ENCODE measurements around the gene SWAP70.

Gene SWAP70

GRCh38 chr11:9756878-9757277 is 93.0 kb downstream of the SWAP70 start:
- Histone ChIP-seq H3K36me3 (ENCODE audit: control insufficient read depth in 1 of 2, insufficient read depth in 2 of 2, low read length in 2 of 2) (peaks cover 0 to 4% of the 10 kb centered on the region in 2 donors), H3K9ac (ENCODE audit: low read depth in 1 of 2, low read length in 2 of 2) (no peak overlapping the region), H3K9me3 (ENCODE audit: control insufficient read depth in 1 of 2, low read length in 2 of 2) (no peaks in the 10 kb centered on the region), H3K4me3 (ENCODE audit: low read depth in 1 of 2, low read length in 2 of 2) (no peak overlapping the region), H3K27me3 (ENCODE audit: control insufficient read depth in 1 of 2, insufficient read depth in 2 of 2, low read length in 2 of 2) (no peaks in the 10 kb centered on the region), H3K4me1 (ENCODE audit: control insufficient read depth in 1 of 2, insufficient read depth in 2 of 2, low read length in 2 of 2) (peaks cover 27 to 30% of the 10 kb centered on the region in 2 donors), H3K27ac (ENCODE audit: low read depth, low read length) (no peak overlapping the region)

- Histone ChIP-seq H3K27ac (ENCODE audit: low read depth, low read length) (peak overlapping the region; percentile 80), H3K27me3 (ENCODE audit: control insufficient read depth in 1 of 2, insufficient read depth in 2 of 2, low read length in 2 of 2) (no peaks in the 10 kb centered on the region), H3K4me1 (ENCODE audit: control insufficient read depth in 1 of 2, insufficient read depth in 2 of 2, low read length in 2 of 2) (peaks cover 27 to 30% of the 10 kb centered on the region in 2 donors), H3K9ac (ENCODE audit: low read depth in 1 of 2, low read length in 2 of 2) (peak overlapping the region; percentile 80 to 95), H3K4me3 (ENCODE audit: low read depth in 1 of 2, low read length in 2 of 2) (peak overlapping the region; percentile 89 to 91), H3K36me3 (ENCODE audit: control insufficient read depth in 1 of 2, insufficient read depth in 2 of 2, low read length in 2 of 2) (no peaks in the 10 kb centered on the region), H3K9me3 (ENCODE audit: control insufficient read depth in 1 of 2, low read length in 2 of 2) (no peaks in the 10 kb centered on the region)
Observed at GRCh38 chr11:9757809-9758636, 94.1 kb downstream of the SWAP70 start.

- H3K4me1 ChIP-seq (ENCODE audit: control insufficient read depth in 1 of 2, insufficient read depth in 2 of 2, low read length in 2 of 2): peaks cover 26 to 30% of the 10 kb centered on the region in 2 donors
- H3K27me3 ChIP-seq (ENCODE audit: control insufficient read depth in 1 of 2, insufficient read depth in 2 of 2, low read length in 2 of 2): no peaks in the 10 kb centered on the region
- peak overlapping the region; percentile 80 for H3K27ac ChIP-seq (ENCODE audit: low read depth, low read length)
- H3K36me3 ChIP-seq (ENCODE audit: control insufficient read depth in 1 of 2, insufficient read depth in 2 of 2, low read length in 2 of 2): no peaks in the 10 kb centered on the region
- no peaks in the 10 kb centered on the region for H3K9me3 ChIP-seq (ENCODE audit: control insufficient read depth in 1 of 2, low read length in 2 of 2)
- H3K4me3 ChIP-seq (ENCODE audit: low read depth in 1 of 2, low read length in 2 of 2): peak overlapping the region; percentile 89 to 91
- H3K9ac ChIP-seq (ENCODE audit: low read depth in 1 of 2, low read length in 2 of 2): peak overlapping the region; percentile 80 to 95
Observed at GRCh38 chr11:9758637-9759518, 95.0 kb downstream of the SWAP70 start.

GRCh38 chr11:9759519-9760192 is 95.8 kb downstream of the SWAP70 start:
- Histone ChIP-seq H3K4me1 (ENCODE audit: control insufficient read depth in 1 of 2, insufficient read depth in 2 of 2, low read length in 2 of 2) (peaks cover 23 to 30% of the 10 kb centered on the region in 2 donors), H3K9me3 (ENCODE audit: control insufficient read depth in 1 of 2, low read length in 2 of 2) (no peaks in the 10 kb centered on the region), H3K9ac (ENCODE audit: low read depth in 1 of 2, low read length in 2 of 2) (peak overlapping the region; percentile 80 to 95), H3K27ac (ENCODE audit: low read depth, low read length) (peak overlapping the region; percentile 80), H3K27me3 (ENCODE audit: control insufficient read depth in 1 of 2, insufficient read depth in 2 of 2, low read length in 2 of 2) (no peaks in the 10 kb centered on the region), H3K4me3 (ENCODE audit: low read depth in 1 of 2, low read length in 2 of 2) (peak overlapping the region; percentile 89 to 91), H3K36me3 (ENCODE audit: control insufficient read depth in 1 of 2, insufficient read depth in 2 of 2, low read length in 2 of 2) (no peaks in the 10 kb centered on the region)

- Histone ChIP-seq H3K9ac (ENCODE audit: low read depth in 1 of 2, low read length in 2 of 2) (peak overlapping the region in 1 of 2 donors; percentile 14), H3K27me3 (ENCODE audit: control insufficient read depth in 1 of 2, insufficient read depth in 2 of 2, low read length in 2 of 2) (no peaks in the 10 kb centered on the region), H3K9me3 (ENCODE audit: control insufficient read depth in 1 of 2, low read length in 2 of 2) (no peaks in the 10 kb centered on the region), H3K27ac (ENCODE audit: low read depth, low read length) (peak overlapping the region; percentile 26), H3K4me3 (ENCODE audit: low read depth in 1 of 2, low read length in 2 of 2) (no peak overlapping the region), H3K36me3 (ENCODE audit: control insufficient read depth in 1 of 2, insufficient read depth in 2 of 2, low read length in 2 of 2) (no peaks in the 10 kb centered on the region), H3K4me1 (ENCODE audit: control insufficient read depth in 1 of 2, insufficient read depth in 2 of 2, low read length in 2 of 2) (peaks cover 23 to 30% of the 10 kb centered on the region in 2 donors)
Observed at GRCh38 chr11:9760193-9760575, 96.3 kb downstream of the SWAP70 start.

- Histone ChIP-seq H3K36me3 (ENCODE audit: control insufficient read depth in 1 of 2, insufficient read depth in 2 of 2, low read length in 2 of 2) (no peaks in the 10 kb centered on the region), H3K27me3 (ENCODE audit: control insufficient read depth in 1 of 2, insufficient read depth in 2 of 2, low read length in 2 of 2) (no peaks in the 10 kb centered on the region), H3K27ac (ENCODE audit: low read depth, low read length) (no peak overlapping the region), H3K9me3 (ENCODE audit: control insufficient read depth in 1 of 2, low read length in 2 of 2) (no peaks in the 10 kb centered on the region), H3K4me3 (ENCODE audit: low read depth in 1 of 2, low read length in 2 of 2) (no peak overlapping the region), H3K9ac (ENCODE audit: low read depth in 1 of 2, low read length in 2 of 2) (no peak overlapping the region), H3K4me1 (ENCODE audit: control insufficient read depth in 1 of 2, insufficient read depth in 2 of 2, low read length in 2 of 2) (peaks cover 20 to 22% of the 10 kb centered on the region in 2 donors)
Observed at GRCh38 chr11:9761441-9761945, 97.6 kb downstream of the SWAP70 start.

GRCh38 chr11:9762531-9762930 is 98.7 kb downstream of the SWAP70 start:
- Histone ChIP-seq H3K9me3 (ENCODE audit: control insufficient read depth in 1 of 2, low read length in 2 of 2) (no peaks in the 10 kb centered on the region), H3K4me3 (ENCODE audit: low read depth in 1 of 2, low read length in 2 of 2) (no peak overlapping the region), H3K27ac (ENCODE audit: low read depth, low read length) (no peak overlapping the region), H3K36me3 (ENCODE audit: control insufficient read depth in 1 of 2, insufficient read depth in 2 of 2, low read length in 2 of 2) (no peaks in the 10 kb centered on the region), H3K9ac (ENCODE audit: low read depth in 1 of 2, low read length in 2 of 2) (no peak overlapping the region), H3K27me3 (ENCODE audit: control insufficient read depth in 1 of 2, insufficient read depth in 2 of 2, low read length in 2 of 2) (no peaks in the 10 kb centered on the region), H3K4me1 (ENCODE audit: control insufficient read depth in 1 of 2, insufficient read depth in 2 of 2, low read length in 2 of 2) (peaks cover 18 to 20% of the 10 kb centered on the region in 2 donors)

- Histone ChIP-seq H3K36me3 (ENCODE audit: control insufficient read depth in 1 of 2, insufficient read depth in 2 of 2, low read length in 2 of 2) (no peaks in the 10 kb centered on the region), H3K27me3 (ENCODE audit: control insufficient read depth in 1 of 2, insufficient read depth in 2 of 2, low read length in 2 of 2) (no peaks in the 10 kb centered on the region), H3K27ac (ENCODE audit: low read depth, low read length) (no peak overlapping the region), H3K4me1 (ENCODE audit: control insufficient read depth in 1 of 2, insufficient read depth in 2 of 2, low read length in 2 of 2) (peaks cover 13 to 16% of the 10 kb centered on the region in 2 donors), H3K9ac (ENCODE audit: low read depth in 1 of 2, low read length in 2 of 2) (no peak overlapping the region), H3K9me3 (ENCODE audit: control insufficient read depth in 1 of 2, low read length in 2 of 2) (no peaks in the 10 kb centered on the region), H3K4me3 (ENCODE audit: low read depth in 1 of 2, low read length in 2 of 2) (no peak overlapping the region)
Observed at GRCh38 chr11:9763301-9763700, 99.4 kb downstream of the SWAP70 start.

GRCh38 chr11:9765320-9766101 is 101.6 kb downstream of the SWAP70 start:
- no peak overlapping the region for H3K9ac ChIP-seq (ENCODE audit: low read depth in 1 of 2, low read length in 2 of 2)
- no peak overlapping the region for H3K4me3 ChIP-seq (ENCODE audit: low read depth in 1 of 2, low read length in 2 of 2)
- H3K36me3 ChIP-seq (ENCODE audit: control insufficient read depth in 1 of 2, insufficient read depth in 2 of 2, low read length in 2 of 2): no peaks in the 10 kb centered on the region
- no peaks in the 10 kb centered on the region for H3K27me3 ChIP-seq (ENCODE audit: control insufficient read depth in 1 of 2, insufficient read depth in 2 of 2, low read length in 2 of 2)
- peak overlapping the region; percentile 24 for H3K27ac ChIP-seq (ENCODE audit: low read depth, low read length)
- H3K9me3 ChIP-seq (ENCODE audit: control insufficient read depth in 1 of 2, low read length in 2 of 2): no peaks in the 10 kb centered on the region
- H3K4me1 ChIP-seq (ENCODE audit: control insufficient read depth in 1 of 2, insufficient read depth in 2 of 2, low read length in 2 of 2): peaks cover 0 to 3% of the 10 kb centered on the region in 2 donors

Data from duodenal mucosa (tissue), 2 donors.